ENCODE data around the gene HDAC4.

- no peak for TF ChIP-seq CTCF (IDR thresholded peaks at IDR 0.05)
- TF ChIP-seq POLR2AphosphoS5 (IDR thresholded peaks at IDR 0.05; ENCODE audit: low read depth, low read length): no peak
- no peak for TF ChIP-seq REST (IDR thresholded peaks at IDR 0.05; ENCODE audit: insufficient read depth in 1 of 2, low read depth in 2 of 2, low read length in 1 of 2)
Measured at GRCh38 chr2:239065537-239065936, 335.3 kb downstream of the HDAC4 start.
